Astrocyte (in vitro differentiated cells and primary cell): ENCODE data around the gene PARG. TPM values are rescaled to one million over a fixed set of nuclear protein-coding genes. Genes with fewer than 3 reads are reported as not detected.

Experiments
- DNase-seq: peaks from one replicate; pipeline ENCODE4 v3.0.0-alpha.2; 2010; ENCODE audit warnings: low read depth
- FAIRE-seq: peaks from 2 replicates; lab custom pipeline; 2011; peaks lifted over from hg19 to GRCh38; lab: Jason Lieb, UNC
- H2AFZ ChIP-seq: 2 replicates; pipeline ENCODE4 v1.6.0; 2012; ENCODE audit warnings: low read depth, low read length, inconsistent platforms
- H3K27ac ChIP-seq: 2 replicates; pipeline ENCODE4 v1.5.1; 2011; ENCODE audit warnings: low read depth, low read length, inconsistent platforms
- H3K27me3 ChIP-seq: 2 replicates; pipeline ENCODE4 v1.6.0; 2011; ENCODE audit warnings: low read length, inconsistent platforms; ENCODE audit not compliant: insufficient read depth
- H3K36me3 ChIP-seq: 2 replicates; pipeline ENCODE4 v1.5.1; 2011; ENCODE audit warnings: low read length, inconsistent platforms; ENCODE audit not compliant: insufficient read depth
- H3K4me1 ChIP-seq: 2 replicates; pipeline ENCODE4 v1.5.1; 2011; ENCODE audit warnings: low read length, inconsistent platforms; ENCODE audit not compliant: insufficient read depth
- H3K4me2 ChIP-seq: 2 replicates; pipeline ENCODE4 v1.6.0; 2012; ENCODE audit warnings: low read length, inconsistent platforms
- H3K4me3 ChIP-seq: 2 replicates; pipeline ENCODE4 v1.5.1; 2011; ENCODE audit warnings: low read depth, mild to moderate bottlenecking, low read length, inconsistent platforms; ENCODE audit not compliant: insufficient read depth
- H3K79me2 ChIP-seq: 2 replicates; pipeline ENCODE4 v1.6.0; 2012; ENCODE audit warnings: mild to moderate bottlenecking, low read length, inconsistent platforms; ENCODE audit not compliant: insufficient read depth
- H3K9ac ChIP-seq: 2 replicates; pipeline ENCODE4 v1.6.0; 2012; ENCODE audit warnings: mild to moderate bottlenecking, low read length, inconsistent platforms
- H3K9me3 ChIP-seq: 2 replicates; pipeline ENCODE4 v1.5.1; 2012; ENCODE audit warnings: low read depth, mild to moderate bottlenecking, low read length, inconsistent platforms; ENCODE audit not compliant: insufficient read depth
- H4K20me1 ChIP-seq: 2 replicates; pipeline ENCODE4 v1.6.0; 2012; ENCODE audit warnings: low read length, inconsistent platforms; ENCODE audit not compliant: insufficient read depth
- H3K27ac Mint-ChIP-seq: one replicate; pipeline ENCODE4 v1.8.0; 2021; ENCODE audit warnings: mild to moderate bottlenecking, mixed read lengths; ENCODE audit not compliant: unreplicated experiment
- H3K27me3 Mint-ChIP-seq: one replicate; pipeline ENCODE4 v1.8.0; 2021; ENCODE audit warnings: low read depth, mixed read lengths; ENCODE audit not compliant: unreplicated experiment
- H3K36me3 Mint-ChIP-seq: one replicate; pipeline ENCODE4 v1.8.0; 2021; ENCODE audit warnings: low read depth, mixed read lengths; ENCODE audit not compliant: unreplicated experiment
- H3K4me1 Mint-ChIP-seq: one replicate; pipeline ENCODE4 v1.8.0; 2021; ENCODE audit warnings: low read depth, mixed read lengths; ENCODE audit not compliant: unreplicated experiment
- H3K4me3 Mint-ChIP-seq: one replicate; pipeline ENCODE4 v1.8.0; 2021; ENCODE audit warnings: mild to moderate bottlenecking, moderate library complexity, mixed read lengths; ENCODE audit not compliant: unreplicated experiment
- H3K9me3 Mint-ChIP-seq: one replicate; pipeline ENCODE4 v1.8.0; 2021; ENCODE audit warnings: mild to moderate bottlenecking, mixed read lengths; ENCODE audit not compliant: unreplicated experiment
- EZH2 ChIP-seq: IDR thresholded peaks from 2 replicates; pipeline ENCODE4 v1.6.1; 2012; ENCODE audit warnings: mild to moderate bottlenecking, low read length, inconsistent platforms; ENCODE audit not compliant: insufficient read depth
- total RNA-seq: library from RNA; stranded (reverse); gene quantifications from 2 replicates; pipeline ENCODE4 v1.2.1, GENCODE V29; 2021
- TF ChIP-seq, protein P1 (sequence below): IDR thresholded peaks from 2 replicates; pipeline ENCODE4 v1.5.1; 2011; ENCODE audit warnings: low read depth, mild to moderate bottlenecking, inconsistent platforms, low read length, moderate library complexity; ENCODE audit not compliant: insufficient read depth

PARG gene
- total RNA-seq, 1 donor from 2014 or later: 37.7 TPM

DNA sequence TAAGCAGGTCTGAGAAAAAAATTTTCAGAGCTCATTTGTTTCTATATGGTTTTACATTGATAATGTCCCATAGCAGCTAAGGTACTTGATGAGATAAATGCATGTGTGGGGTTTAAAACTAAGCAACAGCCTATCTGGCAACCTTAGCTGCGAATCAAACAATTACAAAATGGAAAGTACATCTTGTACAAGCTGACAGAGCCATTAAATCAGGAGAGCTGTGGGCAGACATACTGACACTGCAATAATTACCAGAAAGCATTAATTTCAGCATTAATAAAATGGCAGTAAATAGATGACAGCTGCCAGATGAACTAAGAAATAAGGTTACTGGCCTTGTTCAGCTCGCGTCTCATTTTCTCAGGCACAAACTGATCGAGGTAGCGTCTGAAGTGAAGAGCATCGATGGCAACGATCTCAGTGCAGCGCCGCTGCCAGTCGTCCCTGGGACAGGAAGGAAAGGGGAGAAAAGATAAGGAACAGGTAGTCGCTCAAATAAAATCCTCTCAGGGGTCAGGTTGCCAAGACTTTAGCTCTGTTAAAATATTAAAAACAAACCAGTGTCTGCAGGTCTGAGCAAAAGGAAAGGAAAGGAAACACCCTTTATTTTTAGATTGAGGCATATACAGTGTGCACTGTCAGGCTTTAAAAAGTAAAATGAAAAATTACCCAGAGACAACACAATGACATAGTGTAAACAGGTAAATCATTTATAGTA, 100.1 kb downstream of the PARG start:
- Mint-ChIP-seq H3K4me1 (peaks cover 20% of the 10 kb centered on the region), H3K36me3 (peaks cover 4% of the 10 kb centered on the region), H3K4me3 (no peak overlapping the region), H3K9me3 (no peaks in the 10 kb centered on the region), H3K27me3 (no peaks in the 10 kb centered on the region), H3K27ac (no peak overlapping the region)
- Histone ChIP-seq H2AFZ (no peak overlapping the region), H3K9ac (no peak overlapping the region), H3K27me3 (no peaks in the 10 kb centered on the region), H3K36me3 (peaks cover 8% of the 10 kb centered on the region), H3K9me3 (no peaks in the 10 kb centered on the region), H3K4me2 (no peak overlapping the region), H3K27ac (no peak overlapping the region), H3K4me3 (no peak overlapping the region), H3K79me2 (no peaks in the 10 kb centered on the region), H4K20me1 (no peaks in the 10 kb centered on the region), H3K4me1 (peaks cover 8% of the 10 kb centered on the region)
- TF ChIP-seq EZH2: no peak
- TF ChIP-seq, protein P1, sequence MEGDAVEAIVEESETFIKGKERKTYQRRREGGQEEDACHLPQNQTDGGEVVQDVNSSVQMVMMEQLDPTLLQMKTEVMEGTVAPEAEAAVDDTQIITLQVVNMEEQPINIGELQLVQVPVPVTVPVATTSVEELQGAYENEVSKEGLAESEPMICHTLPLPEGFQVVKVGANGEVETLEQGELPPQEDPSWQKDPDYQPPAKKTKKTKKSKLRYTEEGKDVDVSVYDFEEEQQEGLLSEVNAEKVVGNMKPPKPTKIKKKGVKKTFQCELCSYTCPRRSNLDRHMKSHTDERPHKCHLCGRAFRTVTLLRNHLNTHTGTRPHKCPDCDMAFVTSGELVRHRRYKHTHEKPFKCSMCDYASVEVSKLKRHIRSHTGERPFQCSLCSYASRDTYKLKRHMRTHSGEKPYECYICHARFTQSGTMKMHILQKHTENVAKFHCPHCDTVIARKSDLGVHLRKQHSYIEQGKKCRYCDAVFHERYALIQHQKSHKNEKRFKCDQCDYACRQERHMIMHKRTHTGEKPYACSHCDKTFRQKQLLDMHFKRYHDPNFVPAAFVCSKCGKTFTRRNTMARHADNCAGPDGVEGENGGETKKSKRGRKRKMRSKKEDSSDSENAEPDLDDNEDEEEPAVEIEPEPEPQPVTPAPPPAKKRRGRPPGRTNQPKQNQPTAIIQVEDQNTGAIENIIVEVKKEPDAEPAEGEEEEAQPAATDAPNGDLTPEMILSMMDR: no peak
- DNase-seq (no peak), FAIRE-seq (no peak)

DNA sequence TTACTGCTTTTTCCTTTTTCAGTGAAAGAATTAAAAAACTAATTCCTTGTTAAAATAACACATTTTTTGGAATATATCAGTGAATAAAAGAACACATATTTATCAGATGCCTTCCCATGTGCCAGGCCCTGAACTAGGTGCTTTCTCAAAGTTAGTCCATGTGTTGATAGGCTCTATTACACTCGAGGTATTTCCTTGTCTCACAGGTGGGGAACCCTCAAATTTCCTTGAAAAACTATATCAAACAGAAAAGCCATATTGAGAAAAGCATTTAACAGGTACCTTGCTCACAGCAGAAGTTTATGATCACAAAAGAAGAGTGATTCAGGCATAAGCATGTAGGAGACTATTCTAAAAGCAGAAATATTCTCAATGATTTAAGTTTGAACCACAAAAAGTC, 104.1 kb downstream of the PARG start:
- H3K27ac Mint-ChIP-seq: peak overlapping the region; percentile 94

More for the DNA sequence above, 104.1 kb downstream of the PARG start:
- Histone ChIP-seq H3K4me3 (no peak overlapping the region), H3K4me1 (peaks cover 3% of the 10 kb centered on the region), H3K9me3 (no peaks in the 10 kb centered on the region), H3K9ac (no peak overlapping the region), H4K20me1 (no peaks in the 10 kb centered on the region), H2AFZ (no peak overlapping the region), H3K36me3 (peaks cover 8% of the 10 kb centered on the region), H3K27ac (no peak overlapping the region), H3K27me3 (no peaks in the 10 kb centered on the region), H3K4me2 (no peak overlapping the region), H3K79me2 (no peaks in the 10 kb centered on the region)
- peaks cover 4% of the 10 kb centered on the region for H3K36me3 Mint-ChIP-seq
- peaks cover 40% of the 10 kb centered on the region for H3K4me1 Mint-ChIP-seq
- DNase-seq: no peak
- FAIRE-seq: no peak
- H3K9me3 Mint-ChIP-seq: no peaks in the 10 kb centered on the region
- H3K4me3 Mint-ChIP-seq: no peak overlapping the region
- TF ChIP-seq, protein P1: no peak
- no peak for TF ChIP-seq EZH2
- no peaks in the 10 kb centered on the region for H3K27me3 Mint-ChIP-seq
